ENCODE results near the gene ZDHHC9. TPM values are rescaled to one million over a fixed set of nuclear protein-coding genes. Genes with fewer than 3 reads are reported as not detected.
"Not testable (repeated sequence)": the region's sequence is repeated elsewhere in the genome, so short reads cannot be mapped to it uniquely, and the experiment has no call there.

The ZDHHC9 gene
- 10 to 100 TPM; 15.2 to 23.9 (median 17.8) TPM for total RNA-seq
- 1 to 10 TPM; 4.1 to 7.0 TPM for polyA plus RNA-seq

DNA sequence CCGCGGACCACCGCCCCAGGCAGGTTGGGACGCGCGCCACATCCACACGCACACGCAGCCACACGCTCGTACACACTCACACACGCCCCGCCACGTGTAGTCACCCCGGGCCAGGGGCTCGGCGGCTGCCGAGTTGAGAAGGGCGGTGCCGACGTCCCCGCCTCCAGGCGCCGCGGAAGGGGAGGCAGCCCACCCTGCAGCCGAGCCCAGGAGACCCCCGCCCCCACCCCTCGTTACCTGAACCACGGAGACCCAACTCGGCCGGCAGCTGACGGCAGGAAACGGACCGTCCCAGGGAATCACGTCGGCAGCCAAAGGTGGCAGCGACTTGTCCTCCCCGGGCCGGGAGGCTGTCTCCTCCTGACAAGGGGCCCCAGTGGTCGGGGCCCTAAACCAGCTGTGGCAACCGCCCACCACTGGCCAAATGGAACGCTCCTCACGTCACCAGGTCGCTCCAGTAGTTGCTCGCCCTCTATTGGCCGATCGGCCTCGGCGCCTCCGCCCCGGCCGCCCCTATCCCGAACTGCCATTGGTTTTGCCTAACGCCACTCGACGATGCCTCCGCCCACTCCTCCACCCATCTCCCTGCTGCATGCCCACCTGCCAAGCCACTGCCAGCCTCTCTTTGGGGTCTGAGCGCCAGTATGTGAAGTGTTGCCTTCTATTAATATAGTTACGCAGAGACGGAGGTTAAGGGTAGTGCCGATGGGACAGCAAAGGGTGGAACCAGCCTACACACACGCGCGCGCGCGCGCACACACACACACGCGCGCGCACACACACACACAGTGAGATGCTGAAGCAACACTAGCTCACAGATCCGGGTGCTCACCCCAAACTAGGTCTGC, at the start of gene ZDHHC9:
Gene ZDHHC9 (minus strand): TSS at position 428 of the 848 bp plus-strand sequence. CDS start 1,941 bp downstream, outside the sequence.
- H3K9me3 ChIP-seq: no peaks in the 10 kb centered on the region
- WGBS, 2 donors: 0 to 40% methylated on average over 72 of the region's 72 CpGs
- peak within 1 kb of the TSS; percentile 44 to 63 (median 50) for H3K4me3 ChIP-seq
- no peak for FAIRE-seq
- DNase-seq: peak; percentile 80 to 93 (median 88)
- no peak for TF ChIP-seq CTCF (IDR thresholded peaks at IDR 0.05)
- intact Hi-C loops (cut with DNase I): no loop called here
- peaks cover 0 to 3% (median 0%) of the 10 kb centered on the region in 3 donors for H3K4me1 ChIP-seq
- peak within 1 kb of the TSS; percentile 42 to 65 (median 54) for H3K27ac ChIP-seq
- peak; percentile 97 to 98 (median 97) for ATAC-seq
- no peaks in the 10 kb centered on the region for H3K36me3 ChIP-seq
- no peaks in the 10 kb centered on the region for H3K27me3 ChIP-seq

DNA sequence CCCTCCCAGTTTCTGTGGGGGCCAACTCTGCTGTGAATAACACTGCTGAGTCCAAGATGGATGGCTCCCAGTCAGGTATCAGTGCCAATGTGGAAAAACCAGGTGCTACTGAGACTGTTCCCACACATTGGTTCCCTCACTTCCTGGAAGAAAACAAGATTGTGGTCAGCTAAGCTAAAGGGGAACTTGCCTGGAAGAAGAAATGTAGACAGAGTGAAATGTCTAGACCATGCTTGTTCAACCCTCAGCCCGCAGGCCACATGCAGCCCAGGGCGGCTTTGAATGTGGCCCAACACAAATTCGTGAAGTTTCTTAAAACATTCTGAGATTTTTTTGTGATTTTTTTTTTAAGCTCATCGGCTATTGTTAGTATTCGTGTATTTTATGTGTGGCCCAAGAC, 33.7 kb upstream of the ZDHHC9 start:
- Histone ChIP-seq H3K9me3 (no peaks in the 10 kb centered on the region), H3K36me3 (no peaks in the 10 kb centered on the region), H3K4me3 (no peak overlapping the region), H3K4me1 (no peaks in the 10 kb centered on the region), H3K27me3 (peaks cover 0 to 3% (median 0%) of the 10 kb centered on the region in 4 donors), H3K27ac (no peak overlapping the region)
- intact Hi-C loops (cut with DNase I): no loop called here
- ATAC-seq (no peak), DNase-seq (no peak), FAIRE-seq (no peak)
- 83 to 85% methylated on average over 5 of the region's 5 CpGs for WGBS, 2 donors
- no peak for TF ChIP-seq CTCF (IDR thresholded peaks at IDR 0.05)

DNA sequence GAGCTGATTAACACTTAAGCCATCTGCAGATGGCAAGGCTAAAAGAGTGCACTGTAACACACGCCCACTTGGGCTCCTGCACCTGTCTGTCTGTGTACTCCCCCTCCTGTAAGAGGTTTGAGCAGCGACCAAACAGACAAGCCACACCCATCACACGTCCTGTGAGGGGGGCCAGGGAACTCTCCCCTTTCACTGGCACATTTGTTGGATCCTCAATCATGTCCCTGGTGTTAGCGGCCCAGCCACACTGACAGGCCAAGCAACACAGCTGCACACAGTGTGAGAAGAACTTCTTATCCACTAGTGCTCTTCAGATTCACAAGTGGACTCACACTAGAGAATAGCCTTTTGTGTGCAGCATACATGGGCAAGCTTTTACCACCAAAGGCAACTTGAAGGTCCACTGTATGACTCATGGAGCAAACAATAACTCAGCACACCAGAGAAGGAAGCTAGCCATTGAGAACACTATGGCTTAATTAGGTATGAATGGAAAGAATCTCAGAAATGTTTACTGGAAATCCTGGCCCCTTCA, 33.2 kb upstream of the ZDHHC9 start:
- Histone ChIP-seq H3K27ac (no peak overlapping the region), H3K36me3 (no peaks in the 10 kb centered on the region), H3K27me3 (peaks cover 0 to 3% (median 0%) of the 10 kb centered on the region in 4 donors), H3K4me3 (no peak overlapping the region), H3K4me1 (no peaks in the 10 kb centered on the region), H3K9me3 (no peaks in the 10 kb centered on the region)
- DNase-seq (no peak), FAIRE-seq (no peak), ATAC-seq (peak in 1 of 4 donors; percentile 33)
- no peak for TF ChIP-seq CTCF (IDR thresholded peaks at IDR 0.05)
- 43 to 54% methylated on average over 4 of the region's 4 CpGs for WGBS, 2 donors
- intact Hi-C loops (cut with DNase I): no loop called here

- H3K36me3 ChIP-seq: no peaks in the 10 kb centered on the region
- intact Hi-C loops (cut with DNase I): no loop called here
- no peak for DNase-seq
- no peak overlapping the region for H3K27ac ChIP-seq
- 27 to 37% methylated on average over 3 of the region's 3 CpGs for WGBS, 2 donors
- H3K9me3 ChIP-seq: no peaks in the 10 kb centered on the region
- H3K4me1 ChIP-seq: no peaks in the 10 kb centered on the region
- FAIRE-seq: no peak
- H3K27me3 ChIP-seq: no peaks in the 10 kb centered on the region
- no peak for ATAC-seq
- H3K4me3 ChIP-seq: no peak overlapping the region
- TF ChIP-seq CTCF (IDR thresholded peaks at IDR 0.05): no peak
Observed at GRCh38 chrX:129875669-129876068, 32.0 kb upstream of the ZDHHC9 start.

- DNase-seq (no peak), ATAC-seq (no peak), FAIRE-seq (no peak)
- H3K27ac ChIP-seq: no peak overlapping the region
- H3K36me3 ChIP-seq: no peaks in the 10 kb centered on the region
- no peaks in the 10 kb centered on the region for H3K27me3 ChIP-seq
- 58 to 74% methylated on average over 2 of the region's 2 CpGs for WGBS, 2 donors
- H3K4me1 ChIP-seq: no peaks in the 10 kb centered on the region
- intact Hi-C loops (cut with DNase I): no loop called here
- no peak for TF ChIP-seq CTCF (IDR thresholded peaks at IDR 0.05)
- H3K9me3 ChIP-seq: no peaks in the 10 kb centered on the region
- no peak overlapping the region for H3K4me3 ChIP-seq
Observed at GRCh38 chrX:129872524-129872923, 28.8 kb upstream of the ZDHHC9 start.

GRCh38 chrX:129866321-129866720, 22.6 kb upstream of the ZDHHC9 start:
- H3K9me3 ChIP-seq; H3K36me3 ChIP-seq; DNase-seq; ATAC-seq; H3K4me3 ChIP-seq; H3K27ac ChIP-seq; H3K27me3 ChIP-seq; FAIRE-seq; H3K4me1 ChIP-seq; intact Hi-C loops (cut with DNase I): not testable (repeated sequence)
- 53 to 64% methylated on average over 3 of the region's 3 CpGs for WGBS, 2 donors

- ATAC-seq; H3K4me1 ChIP-seq; H3K4me3 ChIP-seq; H3K27me3 ChIP-seq; DNase-seq; H3K27ac ChIP-seq; H3K36me3 ChIP-seq; intact Hi-C loops (cut with DNase I); FAIRE-seq; H3K9me3 ChIP-seq: not testable (repeated sequence)
- WGBS, 2 donors: 27 to 60% methylated on average over 6 of the region's 6 CpGs
Observed at GRCh38 chrX:129859134-129859533, 15.4 kb upstream of the ZDHHC9 start.
